Measurements from ENCODE around the gene NANOS1.

DNA sequence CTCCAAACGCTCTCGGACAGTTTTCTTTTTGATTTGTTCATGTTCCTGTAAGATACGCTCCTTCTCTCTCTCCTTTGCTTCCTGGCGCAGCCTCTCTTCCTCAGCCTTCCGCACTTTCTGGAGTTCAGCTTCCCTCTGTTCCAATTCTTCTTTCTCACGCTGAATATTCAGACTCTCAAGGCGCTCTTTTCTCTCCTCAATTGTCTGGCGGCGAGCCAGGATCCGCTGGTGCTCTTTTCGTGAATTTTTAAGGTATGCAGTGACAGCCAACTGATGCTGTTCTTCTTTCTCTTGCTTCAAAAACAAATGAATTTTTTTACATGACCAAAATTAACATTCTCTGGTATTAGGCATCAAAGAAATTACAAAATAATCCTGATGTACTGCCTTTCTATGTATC, 28.5 kb downstream of the NANOS1 start:
- TF ChIP-seq GATA2 (IDR thresholded peaks at IDR 0.05; ENCODE audit: low read depth, low read length) (no peak), GATA3 (IDR thresholded peaks at IDR 0.05; ENCODE audit: low read depth, low read length) (no peak)

All from SH-SY5Y (cell line).